HG02973 (cell line): ENCODE measurements around the gene SRC.

ENCODE experiments used
- ATAC-seq: cut with Tn5 transposase; IDR thresholded peaks from one replicate; pipeline ENCODE4 v1.9.1; 2021; ENCODE audit warnings: moderate library complexity; ENCODE audit not compliant: unreplicated experiment

The SRC gene

DNA sequence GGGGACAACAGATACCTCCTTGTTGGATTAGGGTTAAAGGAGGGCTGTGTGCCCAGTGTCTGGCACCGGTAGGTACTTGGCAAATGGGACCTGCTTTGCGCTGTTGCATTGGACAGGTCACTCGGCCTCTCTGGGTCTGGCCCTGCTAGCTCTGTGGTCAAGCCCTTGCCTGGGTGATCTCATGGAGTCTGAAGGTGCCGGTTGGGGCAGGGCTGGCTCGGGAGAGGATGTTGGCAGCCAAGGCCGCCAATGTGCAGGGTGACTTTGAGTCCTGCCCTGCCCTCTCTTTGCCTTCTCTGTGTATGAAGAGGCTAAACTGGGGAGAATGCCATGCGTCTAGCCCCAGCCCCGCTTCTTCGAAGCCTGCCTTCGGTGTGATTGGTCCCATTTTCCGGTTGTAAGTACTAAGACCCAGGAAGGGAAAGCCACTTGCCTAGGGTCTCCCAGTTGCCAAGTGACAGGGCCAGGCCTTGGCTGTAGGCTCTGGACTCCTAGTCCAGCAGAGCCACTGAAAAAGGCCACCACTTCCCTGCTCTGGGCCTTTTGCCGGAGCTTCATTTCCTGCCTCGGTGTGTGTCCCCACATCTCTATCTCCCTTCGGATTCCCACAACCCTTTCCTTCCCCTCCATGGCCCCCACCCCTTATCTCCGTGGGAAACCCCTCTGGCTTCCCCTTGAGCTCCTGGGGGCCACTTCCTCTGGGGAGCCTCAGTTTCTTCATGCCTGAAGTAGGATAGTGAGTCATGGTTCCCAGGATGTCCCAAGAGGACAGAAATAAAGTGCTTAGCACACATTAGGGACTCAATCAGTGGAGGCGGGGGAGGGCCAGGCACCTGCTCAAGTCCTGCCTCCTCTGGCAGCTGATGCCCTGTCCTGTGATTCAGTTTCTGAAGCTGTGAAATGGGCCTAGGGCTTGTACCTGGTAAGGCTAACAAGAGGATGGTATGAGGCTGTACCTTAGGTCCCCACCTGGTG lies 3.9 kb downstream of the SRC start:
- no peak for ATAC-seq

GRCh38 chr20:37350649-37351574 lies 5.0 kb downstream of the SRC start:
- no peak for ATAC-seq

GRCh38 chr20:37351689-37352607 lies 6.0 kb downstream of the SRC start:
- ATAC-seq = no peak

- no peak for ATAC-seq
These were observed 6.7 kb downstream of the SRC start for GRCh38 chr20:37352608-37352980.

DNA sequence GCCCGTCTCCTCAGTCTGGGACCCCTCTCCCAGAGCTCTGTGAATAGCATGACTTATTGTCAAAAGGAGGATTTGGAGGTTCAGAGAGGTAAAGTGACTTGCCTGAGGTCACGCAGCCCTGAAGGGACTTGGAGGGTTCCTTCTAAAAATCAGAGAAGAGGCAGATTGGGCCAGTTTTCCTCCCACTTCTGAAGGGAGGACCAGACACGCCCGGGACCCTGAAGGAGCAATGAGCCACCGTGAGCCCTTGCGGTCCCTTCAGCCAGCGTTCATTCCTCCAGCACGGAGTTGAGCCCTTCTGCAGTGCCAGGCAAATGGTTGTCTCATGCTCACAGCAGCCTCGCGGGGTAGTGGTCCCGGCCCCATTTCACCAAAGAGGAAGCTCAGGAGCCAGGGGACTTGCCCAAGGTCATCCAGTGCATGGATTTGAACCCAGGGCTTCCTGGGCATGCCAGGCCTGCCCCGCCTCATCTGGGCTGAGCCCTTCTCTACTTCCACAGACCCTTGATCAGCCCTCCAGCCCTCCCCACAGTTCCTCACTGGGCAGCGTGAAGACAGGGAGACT lies 7.4 kb downstream of the SRC start:
- no peak for ATAC-seq

DNA sequence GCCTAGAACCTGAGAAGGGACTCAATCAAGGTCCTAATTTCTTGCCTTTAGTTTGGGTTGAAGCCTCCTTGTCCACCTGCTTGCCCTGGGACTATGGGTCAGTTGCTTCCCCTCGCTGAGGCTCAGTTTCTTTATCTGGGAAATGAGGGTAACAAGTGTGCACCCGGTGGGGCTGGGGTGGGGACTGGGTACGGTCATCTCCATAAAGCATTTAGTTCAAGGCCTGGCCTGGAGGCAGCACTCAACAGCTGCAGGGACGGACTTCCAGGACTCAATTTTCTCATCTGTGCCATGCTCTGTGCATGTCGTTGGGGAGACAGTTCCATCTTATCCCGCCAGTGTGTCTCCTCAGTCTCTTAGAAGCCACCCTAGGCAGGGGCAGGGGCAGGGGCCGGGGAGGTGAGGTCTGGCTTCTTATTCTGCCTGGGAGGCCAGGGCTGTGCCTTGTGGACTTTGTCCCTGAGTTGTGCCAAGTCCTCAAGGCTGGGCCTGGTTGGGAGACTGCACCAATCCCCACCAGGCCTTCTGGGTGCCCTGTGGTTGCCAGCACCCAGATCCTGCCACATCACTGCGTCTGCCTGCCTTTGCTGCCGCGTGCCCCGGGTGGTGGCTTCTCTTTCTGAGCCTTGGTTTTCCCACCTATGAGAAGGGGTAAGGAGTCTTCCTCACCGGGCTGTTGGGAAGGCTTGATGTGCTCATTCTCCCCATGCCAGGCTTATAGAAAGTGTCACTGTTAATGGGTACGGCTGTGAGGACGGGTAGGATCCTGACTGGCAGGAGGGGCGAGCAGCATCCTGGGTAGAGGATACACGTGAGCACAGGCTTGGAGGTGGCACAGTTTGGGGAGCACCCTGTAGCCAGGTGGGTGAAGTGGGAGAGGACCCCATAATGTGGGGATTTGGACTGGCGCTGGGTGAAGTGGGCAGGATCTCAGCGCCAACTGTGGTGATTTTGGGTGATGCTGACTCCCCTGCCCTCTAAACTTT lies 8.6 kb downstream of the SRC start:
- no peak for ATAC-seq

DNA sequence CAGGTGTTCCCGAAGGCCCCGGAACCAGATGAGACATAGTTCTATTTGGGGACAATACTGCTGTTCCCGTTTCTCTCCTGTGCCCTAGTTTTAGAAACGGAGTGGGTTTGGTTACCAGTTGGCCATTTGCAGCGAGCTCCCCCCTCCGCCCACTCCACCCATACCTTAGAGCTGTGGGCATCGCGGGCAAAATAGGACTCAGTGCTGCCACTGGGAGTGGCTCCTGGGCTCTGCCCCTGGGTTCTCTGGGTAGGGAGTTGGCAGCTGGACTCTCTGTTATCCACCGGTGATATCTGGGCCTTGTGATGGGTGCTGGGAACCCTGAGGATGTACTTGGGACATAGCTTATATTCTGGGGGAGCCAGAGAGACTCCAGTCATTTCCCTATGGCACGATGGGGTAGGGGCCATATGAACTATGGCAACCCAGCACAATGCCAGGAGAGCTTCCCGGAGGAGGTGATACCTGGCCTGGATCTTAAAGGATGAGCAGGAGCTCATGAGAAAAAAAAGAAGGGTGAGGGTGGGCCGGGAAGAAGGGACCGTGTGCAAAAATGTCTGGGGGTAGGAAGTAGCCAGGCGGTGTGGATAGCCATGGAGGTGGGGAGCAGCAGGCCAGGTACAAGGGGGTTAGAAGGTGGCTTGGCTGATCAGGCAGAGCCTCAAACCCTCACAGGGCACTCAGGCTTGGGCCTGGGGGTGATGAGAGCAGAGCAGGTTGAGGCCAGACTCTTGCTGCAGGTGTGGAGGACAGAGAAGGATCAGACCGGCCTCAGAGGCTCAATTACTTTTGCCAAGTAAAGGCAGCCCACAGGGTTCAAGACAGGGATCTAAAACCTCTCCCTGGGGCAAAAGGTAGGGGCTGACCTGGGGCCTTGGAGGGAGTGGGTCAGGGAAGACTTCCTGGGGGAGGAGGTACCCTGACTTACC lies 9.6 kb downstream of the SRC start:
- no peak for ATAC-seq

GRCh38 chr20:37356387-37356786 lies 10.4 kb downstream of the SRC start:
- no peak for ATAC-seq

DNA sequence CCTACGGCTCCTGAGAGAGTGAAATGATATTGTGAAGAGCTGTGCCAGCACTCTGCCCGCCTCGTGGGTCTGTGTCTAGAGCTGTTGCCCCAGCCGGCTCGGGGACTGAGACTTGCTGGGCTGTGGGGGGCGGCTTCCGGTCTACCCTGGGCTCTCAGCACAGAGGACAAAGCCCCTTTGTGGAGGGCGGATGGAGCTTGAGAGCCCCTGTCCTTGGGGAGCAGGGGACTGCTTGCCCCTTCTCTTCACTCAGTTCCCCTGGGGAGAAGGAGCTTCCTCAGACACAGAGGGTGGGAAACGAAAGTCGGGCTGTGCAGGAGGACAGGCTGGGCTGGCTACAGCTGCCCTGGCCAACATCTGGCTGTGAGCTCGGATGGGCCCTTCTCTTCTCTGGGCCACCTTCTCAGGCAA lies 11.0 kb downstream of the SRC start:
- ATAC-seq = no peak

GRCh38 chr20:37357481-37358365 lies 11.8 kb downstream of the SRC start:
- ATAC-seq = no peak

GRCh38 chr20:37358366-37359150 lies 12.6 kb downstream of the SRC start:
- no peak for ATAC-seq

GRCh38 chr20:37359331-37359730 lies 13.4 kb downstream of the SRC start:
- ATAC-seq = no peak

DNA sequence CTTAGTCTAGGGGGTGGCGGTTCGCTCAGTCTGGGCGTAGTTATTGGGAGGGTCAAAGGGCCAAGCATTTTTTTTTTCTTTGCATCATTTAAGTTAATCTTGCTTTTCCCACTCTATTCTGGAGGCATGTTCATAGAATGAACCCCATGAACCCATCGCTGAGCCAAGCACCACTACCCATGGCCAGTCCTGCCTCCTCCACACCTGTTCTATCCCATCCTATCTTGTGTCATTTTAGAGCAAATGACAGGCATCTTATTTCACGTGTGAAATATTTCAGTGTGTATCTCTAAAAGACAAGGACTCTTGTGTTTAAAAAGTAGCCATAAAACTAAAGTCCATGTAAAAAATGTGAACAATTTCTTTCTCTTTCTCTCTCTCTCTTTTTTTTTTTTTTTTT lies 13.9 kb downstream of the SRC start:
- no peak for ATAC-seq

- no peak for ATAC-seq
These were observed 14.6 kb downstream of the SRC start for GRCh38 chr20:37360391-37361115.

GRCh38 chr20:37361336-37361735 lies 15.4 kb downstream of the SRC start:
- no peak for ATAC-seq
